Sciatic nerve (tissue), 2 donors: ENCODE results near the gene KCNH4. TPM values are rescaled to one million over a fixed set of nuclear protein-coding genes. Genes with fewer than 3 reads are reported as not detected.
"Not testable (repeated sequence)": the region's sequence is repeated elsewhere in the genome, so short reads cannot be mapped to it uniquely, and the experiment has no call there.

ENCODE experiments used
- ATAC-seq: fragments of 200-7000 bp; cut with Tn5 transposase; one replicate; pipeline ENCODE4 v1.9.1; 2020; ENCODE audit warnings: mild to moderate bottlenecking, moderate library complexity
- DNase-seq: peaks from one replicate; pipeline ENCODE4 v3.0.0-alpha.2; 2020; ENCODE audit warnings: low spot score
- intact Hi-C: fragments of 100-400 bp; cut with DNase I; formaldehyde crosslinking; loops from one replicate; pipeline ENCODE4 v1.14.2; 2022
- total RNA-seq: library from RNA; stranded (reverse); fragmentation: NEBNext Ultra II Directional; extraction: Animal tissue kit (Norgen Biotek cat#: 25700); gene quantifications from one replicate; pipeline ENCODE4 v1.2.1, GENCODE V29; 2021
- donor health status: DM: no; HTN: no; CAD: no.
- donor health status: DM: no; HTN: no; CAD: no.

The KCNH4 gene
- total RNA-seq, 1 donor from 2014 or later: 0.36 TPM

DNA sequence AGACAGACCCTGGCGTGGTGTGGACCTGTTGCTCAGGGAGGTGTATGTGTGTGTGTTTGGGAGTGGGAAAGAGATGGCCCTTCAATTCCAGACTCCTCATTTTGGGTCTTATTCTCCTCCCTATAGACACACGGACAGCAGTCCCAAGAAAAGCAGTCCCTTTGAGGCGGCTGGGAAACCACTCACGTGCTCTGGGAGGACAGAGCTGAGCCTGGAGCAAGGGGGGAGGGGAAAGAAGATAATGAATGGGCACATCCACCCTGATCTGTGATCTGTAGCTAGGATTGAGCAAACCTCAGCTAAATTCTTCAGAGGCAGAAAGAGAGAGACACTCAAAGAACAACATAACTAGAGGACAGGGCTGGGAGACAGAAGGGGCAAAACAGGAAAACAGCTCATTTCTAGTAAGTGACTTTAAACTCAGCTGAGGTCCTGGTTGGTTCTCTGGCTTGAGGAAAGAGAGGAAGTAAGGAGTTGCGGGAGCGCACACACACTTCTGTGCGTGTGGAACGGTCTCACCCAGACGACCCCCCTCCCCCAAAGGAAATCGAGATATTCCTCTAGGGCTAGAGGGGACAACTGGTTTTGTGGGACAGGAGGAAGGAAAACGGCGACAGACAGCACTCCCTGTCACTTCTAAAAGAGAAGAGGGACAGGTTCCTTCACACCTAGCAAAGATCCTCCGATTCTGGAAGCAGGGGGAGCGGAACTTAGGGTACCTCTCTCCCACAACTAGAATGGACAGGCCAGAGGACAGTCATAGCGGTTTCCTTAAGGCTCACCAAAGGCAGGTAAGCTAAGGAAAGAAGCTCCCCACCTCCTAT lies 26.8 kb downstream of the KCNH4 start:
- ATAC-seq (no peak), DNase-seq (no peak)
- intact Hi-C loops: no loop called here

DNA sequence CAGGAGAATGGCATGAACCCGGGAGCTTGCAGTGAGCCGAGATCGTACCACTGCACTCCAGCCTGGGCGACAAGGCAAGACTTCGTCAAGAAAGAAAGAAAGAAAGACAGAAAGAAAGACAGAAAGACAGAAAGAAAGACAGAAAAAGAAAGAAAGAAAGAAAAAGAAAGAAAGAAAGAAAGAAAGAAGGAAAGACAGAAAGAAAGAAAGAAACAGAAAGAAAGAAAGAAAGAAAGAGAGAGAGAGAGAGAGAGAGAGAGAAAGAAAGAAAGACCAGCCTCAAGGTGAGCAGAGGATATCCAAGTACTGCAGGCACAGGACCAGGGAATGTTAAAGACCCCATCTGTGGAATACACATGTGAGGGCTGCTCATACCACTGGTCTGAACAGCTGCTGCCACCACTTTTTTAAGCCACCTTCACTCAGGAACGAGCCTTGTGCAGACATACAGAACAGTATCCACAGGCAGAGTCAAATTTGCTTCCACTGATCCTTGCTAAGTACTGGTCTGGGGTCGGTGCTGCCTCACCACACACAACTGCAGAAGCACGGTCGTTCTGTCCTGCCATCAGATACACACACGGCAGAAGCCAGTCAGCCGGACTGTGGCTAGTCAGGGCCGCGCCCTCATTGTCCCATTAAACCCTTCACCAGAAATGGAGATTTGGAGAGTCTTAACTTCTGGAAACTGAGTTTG lies 33.9 kb downstream of the KCNH4 start:
- no peak for DNase-seq
- intact Hi-C loops: no loop called here
- no peak for ATAC-seq

GRCh38 chr17:42143138-42143537 lies 37.8 kb downstream of the KCNH4 start:
- intact Hi-C loops, ATAC-seq, DNase-seq: not testable (repeated sequence)

DNA sequence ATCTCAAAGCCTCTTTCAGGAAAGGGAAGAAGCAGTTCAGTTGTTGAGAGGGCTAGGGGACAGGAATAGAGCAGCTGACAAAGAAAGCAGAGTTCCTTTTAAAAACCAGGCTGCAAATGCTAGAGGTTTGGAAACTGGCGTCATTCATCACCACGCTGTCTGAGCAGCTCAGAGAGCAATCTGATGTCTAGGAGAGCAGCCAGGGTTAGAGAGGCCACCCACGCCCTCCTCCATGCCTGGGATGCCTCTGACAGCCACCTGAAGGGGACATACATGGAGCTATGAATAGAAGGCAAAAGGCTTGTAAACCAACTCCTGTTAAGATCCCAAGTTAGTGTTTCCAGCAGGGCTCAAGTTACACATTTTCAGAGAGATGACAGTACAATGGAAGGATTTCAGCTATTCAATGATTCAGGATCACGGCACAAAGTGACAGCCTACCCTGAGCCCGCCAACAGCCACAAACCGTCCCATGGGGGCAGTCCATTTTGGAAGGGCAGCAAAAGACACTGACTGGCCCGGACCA lies 38.5 kb downstream of the KCNH4 start:
- ATAC-seq: no peak
- no peak for DNase-seq
- intact Hi-C loops: no loop called here

- intact Hi-C loops: no loop called here
- no peak for DNase-seq
- peak; percentile 46 for ATAC-seq
Observed at GRCh38 chr17:42141382-42141781, 39.6 kb downstream of the KCNH4 start.

GRCh38 chr17:42140690-42141089 lies 40.3 kb downstream of the KCNH4 start:
- ATAC-seq, intact Hi-C loops, DNase-seq: not testable (repeated sequence)

- intact Hi-C loops: no loop called here
- ATAC-seq: peak; percentile 41
Observed at GRCh38 chr17:42138749-42139492, 42.0 kb downstream of the KCNH4 start.

GRCh38 chr17:42136654-42137051 lies 44.3 kb downstream of the KCNH4 start:
- ATAC-seq (no peak), DNase-seq (no peak)
- intact Hi-C loops: no loop called here

More at GRCh38 chr17:42138749-42139492, 42.0 kb downstream of the KCNH4 start:
- DNase-seq: no peak

DNA sequence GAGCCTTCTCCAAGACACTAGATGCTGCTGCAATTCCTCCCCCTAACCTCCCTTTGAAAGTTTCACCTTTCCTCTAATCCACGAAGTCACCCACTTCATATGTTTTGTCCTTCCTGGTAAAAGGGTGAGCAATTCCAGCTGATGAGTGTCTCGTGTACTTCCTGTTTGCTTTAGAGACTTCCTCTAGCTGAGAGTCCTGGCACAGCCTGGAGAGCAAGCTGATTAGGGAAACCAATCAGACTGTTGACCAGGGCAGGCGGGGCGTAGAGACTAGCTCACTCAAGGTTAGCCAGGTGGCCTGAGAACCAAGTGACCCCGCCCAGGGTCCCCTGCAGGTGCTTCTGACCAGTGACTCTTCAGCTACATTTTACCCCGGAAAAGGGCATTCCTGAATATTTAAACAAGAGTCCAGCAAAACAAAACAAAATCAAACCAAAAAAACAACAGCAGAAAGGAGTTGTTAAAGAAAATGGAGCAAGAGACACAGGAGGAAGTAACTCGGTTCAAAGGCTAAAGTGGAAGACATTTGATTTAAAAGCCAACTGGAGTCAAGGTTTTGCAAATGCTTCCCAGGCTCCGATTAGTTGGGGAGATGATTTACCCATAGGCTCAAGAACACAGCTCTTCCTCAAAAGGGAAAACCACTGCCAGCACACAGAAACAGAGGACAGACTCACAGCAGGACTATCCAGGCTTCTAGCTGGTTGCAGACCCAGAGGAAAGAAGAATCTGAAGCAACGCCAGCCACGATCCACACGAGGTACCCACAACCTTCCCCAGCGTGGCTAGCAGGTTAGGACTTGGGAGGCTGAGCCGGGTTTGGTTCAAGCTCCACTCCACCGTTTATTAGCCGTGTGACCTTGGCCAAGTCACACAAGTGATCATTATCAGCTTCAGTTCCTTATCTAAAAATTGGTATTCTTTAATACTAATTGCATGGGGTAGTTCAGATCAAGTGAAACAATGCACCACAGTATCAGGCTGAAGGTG lies 45.0 kb downstream of the KCNH4 start:
- DNase-seq (no peak), ATAC-seq (peak; percentile 64)
- intact Hi-C loops: no loop called here

DNA sequence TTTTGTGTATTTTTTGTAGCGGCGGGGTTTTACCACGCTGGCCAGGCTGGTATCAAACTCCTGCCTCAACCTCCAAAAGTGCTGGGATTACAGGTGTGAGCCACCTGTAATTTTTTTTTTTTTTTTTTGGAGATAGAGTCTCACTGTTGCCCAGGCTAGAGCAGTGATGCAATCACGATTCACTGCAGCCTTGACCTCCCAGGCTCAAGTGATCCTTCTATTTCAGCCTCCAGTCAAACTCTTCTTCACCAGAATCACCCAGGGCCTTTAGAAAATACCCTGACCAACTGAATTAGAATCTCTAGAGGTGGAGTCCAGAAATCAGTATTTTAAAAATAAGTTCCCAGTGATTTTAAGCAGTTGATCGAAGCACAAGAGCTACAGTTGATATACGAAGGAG lies 45.8 kb downstream of the KCNH4 start:
- intact Hi-C loops: no loop called here
- DNase-seq: no peak
- no peak for ATAC-seq

DNA sequence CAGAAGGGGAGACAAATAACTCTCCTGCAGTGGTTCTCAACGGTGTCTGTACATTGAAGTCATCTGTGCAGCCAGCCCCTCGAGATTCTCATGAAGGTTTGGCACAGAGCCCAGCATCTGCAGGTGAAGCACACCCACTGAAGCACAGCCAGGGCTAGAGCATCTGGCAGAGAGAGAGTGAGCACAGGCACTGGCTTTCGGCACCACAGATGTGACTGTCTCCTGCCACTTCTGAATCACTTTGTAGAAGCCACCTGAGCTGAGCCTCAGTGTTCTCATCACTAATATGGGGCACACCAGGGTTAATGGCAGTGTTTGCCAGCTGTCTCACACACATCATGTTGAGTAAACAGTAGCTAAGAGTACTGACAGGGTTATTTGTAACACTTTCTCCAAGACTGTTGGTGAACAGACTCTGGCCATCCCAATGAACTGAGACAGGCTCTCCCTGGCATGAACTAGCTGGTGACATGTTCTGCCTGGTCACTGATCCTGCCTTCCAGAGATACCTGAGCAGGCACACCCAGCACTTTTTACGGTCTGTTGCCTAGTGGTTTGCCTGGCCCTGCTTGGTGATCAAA lies 47.4 kb downstream of the KCNH4 start:
- intact Hi-C loops: no loop called here
- ATAC-seq: no peak

GRCh38 chr17:42132941-42133340 lies 48.0 kb downstream of the KCNH4 start:
- DNase-seq (no peak), ATAC-seq (peak; percentile 62)
- intact Hi-C loops: no loop called here

More for the DNA sequence above, 47.4 kb downstream of the KCNH4 start:
- no peak for DNase-seq

DNA sequence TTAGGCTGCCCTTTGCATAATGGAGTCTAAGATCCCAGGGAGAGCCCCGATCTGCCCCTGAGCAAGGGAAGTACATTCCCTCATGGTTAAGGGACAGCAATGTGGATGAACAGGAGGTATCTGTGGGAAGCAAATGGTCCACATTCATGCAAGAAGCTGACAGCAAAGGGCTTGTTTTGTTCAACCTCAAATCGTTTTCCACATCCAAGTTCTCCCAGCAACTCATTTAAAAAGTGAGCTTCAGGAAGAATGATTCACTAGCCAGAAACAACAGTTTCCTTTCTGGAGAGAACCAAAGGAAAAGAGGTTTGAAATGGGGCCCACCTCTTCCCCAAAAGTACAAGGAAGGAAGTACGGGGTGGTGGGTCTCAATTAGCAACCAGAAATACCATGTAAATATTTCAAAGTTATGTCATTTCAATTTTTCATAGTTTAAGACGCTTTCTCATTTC lies 48.9 kb downstream of the KCNH4 start:
- intact Hi-C loops: no loop called here
- ATAC-seq: no peak
- DNase-seq: no peak

GRCh38 chr17:42131232-42131631 lies 49.7 kb downstream of the KCNH4 start:
- ATAC-seq (no peak), DNase-seq (no peak)
- intact Hi-C loops: no loop called here

DNA sequence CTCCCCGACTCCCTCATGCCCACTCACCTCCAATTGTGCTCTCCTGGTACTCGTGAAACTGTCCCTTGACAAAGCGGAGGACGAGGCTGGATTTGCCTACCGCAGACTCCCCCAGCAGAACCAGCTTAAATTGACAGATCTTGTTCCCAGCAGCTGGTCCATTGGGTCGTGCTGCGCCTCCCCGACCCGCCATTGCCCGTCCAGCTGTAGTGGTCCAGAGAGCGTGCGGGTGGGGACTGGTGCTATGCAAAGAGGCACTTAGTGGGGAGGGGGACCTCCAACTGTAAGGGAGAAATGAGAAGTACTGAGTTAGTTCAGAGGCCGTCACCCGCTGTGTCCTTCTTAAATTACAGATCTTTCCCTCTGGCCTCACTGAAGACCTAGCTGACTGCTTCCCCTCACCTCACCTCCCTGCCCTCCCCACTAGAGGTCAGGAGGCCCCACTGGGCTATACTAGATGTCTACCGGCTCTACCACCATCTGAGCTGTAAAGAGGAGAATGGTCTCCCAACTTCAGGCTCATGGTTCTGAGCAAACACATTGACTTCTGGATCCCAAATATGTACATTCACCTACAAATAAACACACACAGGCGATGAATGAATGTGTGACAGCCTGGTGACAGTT lies 50.5 kb downstream of the KCNH4 start:
- DNase-seq (no peak), ATAC-seq (no peak)
- intact Hi-C loops: no loop called here

GRCh38 chr17:42129109-42129837 lies 51.7 kb downstream of the KCNH4 start:
- intact Hi-C loops: no loop called here
- ATAC-seq (peak; percentile 61), DNase-seq (no peak)

- intact Hi-C loops: no loop called here
- DNase-seq: no peak
- no peak for ATAC-seq
Observed at GRCh38 chr17:42127414-42127813, 53.5 kb downstream of the KCNH4 start.
